OCI-LY1 (cell line): ENCODE results near the gene SPOCK1.

Experiments used
- H2AFZ ChIP-seq: fragments of 200-600 bp; sonication (generic), shearing (Covaris generic); 2 replicates; pipeline ENCODE4 v1.6.0; 2014; ENCODE audit warnings: antibody characterized with exemption, mild to moderate bottlenecking, low read length
- H3F3A ChIP-seq: fragments of 200-600 bp; sonication (generic), shearing (Covaris generic); 2 replicates; pipeline ENCODE4 v1.6.0; 2014; ENCODE audit warnings: mild to moderate bottlenecking, antibody characterized with exemption, low read length, moderate library complexity; ENCODE audit not compliant: insufficient read depth
- H3K27ac ChIP-seq: fragments of 200-600 bp; sonication (generic); 2 replicates; pipeline ENCODE4 v1.5.1; 2014; ENCODE audit warnings: low read length, mixed run types, mild to moderate bottlenecking, low read depth; ENCODE audit not compliant: poor library complexity, severe bottlenecking
- H3K27me3 ChIP-seq: fragments of 200-600 bp; sonication (generic); 2 replicates; pipeline ENCODE4 v1.6.0; 2014; ENCODE audit warnings: antibody characterized with exemption, mild to moderate bottlenecking, low read length, moderate library complexity; ENCODE audit not compliant: insufficient read depth
- H3K36me3 ChIP-seq: fragments of 200-600 bp; sonication (generic); 2 replicates; pipeline ENCODE4 v1.6.1; 2014; ENCODE audit warnings: mild to moderate bottlenecking, antibody characterized with exemption, low read length, moderate library complexity, mixed read lengths; ENCODE audit not compliant: insufficient read depth
- H3K4me1 ChIP-seq: fragments of 200-600 bp; sonication (generic); 2 replicates; pipeline ENCODE4 v1.5.1; 2014; ENCODE audit warnings: mild to moderate bottlenecking, low read length, moderate library complexity; ENCODE audit not compliant: insufficient read depth, severe bottlenecking
- H3K4me2 ChIP-seq: fragments of 200-600 bp; sonication (generic), shearing (Covaris generic); 2 replicates; pipeline ENCODE4 v1.6.1; 2014; ENCODE audit warnings: low read length
- H3K4me3 ChIP-seq: fragments of 200-600 bp; sonication (generic); 2 replicates; pipeline ENCODE4 v1.5.1; 2014; ENCODE audit warnings: low read length, low read depth, mild to moderate bottlenecking, mixed read lengths; ENCODE audit not compliant: poor library complexity, severe bottlenecking
- H3K79me2 ChIP-seq: fragments of 200-600 bp; shearing (Covaris generic); 2 replicates; pipeline ENCODE4 v1.6.1; 2016; ENCODE audit warnings: mixed run types, low read length, mixed read lengths; ENCODE audit not compliant: insufficient read depth
- H3K9ac ChIP-seq: fragments of 200-600 bp; sonication (generic), shearing (Covaris generic); 2 replicates; pipeline ENCODE4 v1.6.1; 2014; ENCODE audit warnings: mild to moderate bottlenecking, low read length, mixed read lengths
- H3K9me2 ChIP-seq: fragments of 200-600 bp; sonication (generic), shearing (Covaris generic); 2 replicates; pipeline ENCODE4 v1.6.1; 2014; ENCODE audit warnings: low read depth, mild to moderate bottlenecking, low read length, mixed read lengths
- H3K9me3 ChIP-seq: fragments of 200-600 bp; shearing (Covaris generic); 2 replicates; pipeline ENCODE4 v1.6.1; 2014; ENCODE audit warnings: low read length, mixed read lengths
- H4K20me1 ChIP-seq: fragments of 200-600 bp; sonication (generic), shearing (Covaris generic); 2 replicates; pipeline ENCODE4 v1.6.0; 2016; ENCODE audit warnings: mild to moderate bottlenecking, low read length; ENCODE audit not compliant: insufficient read depth
- CTCF ChIP-seq: fragments of 200-600 bp; sonication (generic), shearing (Covaris generic); IDR thresholded peaks from 2 replicates; pipeline ENCODE4 v1.5.1; 2017; ENCODE audit warnings: mild to moderate bottlenecking, antibody characterized with exemption, low read length, moderate library complexity, mixed read lengths
- EZH2 ChIP-seq: fragments of 200-600 bp; sonication (generic), shearing (Covaris generic); IDR thresholded peaks from 2 replicates; pipeline ENCODE4 v1.8.0; 2017; ENCODE audit warnings: borderline replicate concordance, mixed run types, mild to moderate bottlenecking, antibody characterized with exemption, low read length, moderate library complexity, mixed read lengths

The SPOCK1 gene

GRCh38 chr5:137366526-137366925 is 132.6 kb downstream of the SPOCK1 start:
- no peaks in the 10 kb centered on the region for H3K9me3 ChIP-seq
- no peak overlapping the region for H3K27ac ChIP-seq
- no peaks in the 10 kb centered on the region for H3K79me2 ChIP-seq
- H3F3A ChIP-seq, result no peaks in the 10 kb centered on the region
- no peaks in the 10 kb centered on the region for H3K9me2 ChIP-seq
- no peak overlapping the region for H2AFZ ChIP-seq
- no peaks in the 10 kb centered on the region for H4K20me1 ChIP-seq
- H3K27me3 ChIP-seq, result no peaks in the 10 kb centered on the region
- H3K9ac ChIP-seq, result no peak overlapping the region
- no peaks in the 10 kb centered on the region for H3K36me3 ChIP-seq
- H3K4me2 ChIP-seq, result no peak overlapping the region
- no peak overlapping the region for H3K4me3 ChIP-seq
- no peaks in the 10 kb centered on the region for H3K4me1 ChIP-seq
- TF ChIP-seq CTCF (no peak), EZH2 (no peak)

DNA sequence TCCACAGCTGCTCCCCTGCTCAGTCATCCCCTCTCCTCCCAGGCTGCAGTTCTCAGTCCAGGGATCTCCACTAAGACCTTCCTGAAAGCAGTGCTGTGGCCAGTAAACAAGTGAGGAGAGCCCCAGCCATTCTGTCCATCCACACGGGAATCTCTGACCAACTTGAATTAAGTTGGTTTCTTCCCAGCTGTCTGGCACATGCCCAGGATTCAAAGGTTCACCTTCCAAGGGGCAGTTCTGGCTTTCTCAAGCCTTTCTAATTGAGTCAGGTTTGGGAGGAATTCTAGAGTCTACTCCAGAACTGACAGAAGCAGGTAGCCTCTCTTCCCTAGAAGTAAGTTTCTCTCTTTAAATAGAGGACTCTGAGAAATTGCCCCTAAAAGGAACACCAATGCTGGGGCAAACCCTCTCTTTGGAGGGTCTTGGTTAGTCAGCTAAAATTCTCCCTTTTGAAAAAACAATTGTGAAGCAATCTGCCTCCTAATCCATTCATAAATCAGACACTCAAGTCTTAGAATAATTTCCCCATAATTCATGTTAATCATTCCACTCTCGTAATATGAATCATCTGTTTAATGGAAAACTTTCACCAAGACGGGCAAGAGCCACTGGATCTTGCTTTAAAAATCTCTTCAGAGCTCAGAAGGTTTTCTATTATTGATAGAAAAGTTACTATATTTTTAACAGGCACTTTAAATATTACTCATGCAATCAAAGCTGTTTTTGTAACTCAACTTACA is 133.8 kb downstream of the SPOCK1 start:
- no peaks in the 10 kb centered on the region for H3F3A ChIP-seq

GRCh38 chr5:137361280-137361679 is 137.8 kb downstream of the SPOCK1 start:
- H3K79me2 ChIP-seq, result no peaks in the 10 kb centered on the region
- no peak overlapping the region for H3K4me2 ChIP-seq
- H3K4me3 ChIP-seq, result no peak overlapping the region
- H3K27me3 ChIP-seq, result no peaks in the 10 kb centered on the region
- H3K9me3 ChIP-seq, result no peaks in the 10 kb centered on the region
- H2AFZ ChIP-seq, result no peak overlapping the region
- no peaks in the 10 kb centered on the region for H3K9me2 ChIP-seq
- TF ChIP-seq EZH2, result no peak
- TF ChIP-seq CTCF, result no peak
- no peaks in the 10 kb centered on the region for H3F3A ChIP-seq
- no peaks in the 10 kb centered on the region for H3K36me3 ChIP-seq
- H3K27ac ChIP-seq, result no peak overlapping the region
- no peak overlapping the region for H3K9ac ChIP-seq
- H3K4me1 ChIP-seq, result no peaks in the 10 kb centered on the region
- H4K20me1 ChIP-seq, result no peaks in the 10 kb centered on the region

More for the DNA sequence above, 133.8 kb downstream of the SPOCK1 start:
- no peaks in the 10 kb centered on the region for H3K27me3 ChIP-seq
- no peak overlapping the region for H2AFZ ChIP-seq
- H3K9me2 ChIP-seq, result no peaks in the 10 kb centered on the region
- H3K9ac ChIP-seq, result no peak overlapping the region
- H3K4me1 ChIP-seq, result no peaks in the 10 kb centered on the region
- H3K4me3 ChIP-seq, result no peak overlapping the region
- H4K20me1 ChIP-seq, result no peaks in the 10 kb centered on the region
- no peak overlapping the region for H3K27ac ChIP-seq
- H3K4me2 ChIP-seq, result no peak overlapping the region
- no peaks in the 10 kb centered on the region for H3K79me2 ChIP-seq
- no peaks in the 10 kb centered on the region for H3K36me3 ChIP-seq
- TF ChIP-seq CTCF (no peak), EZH2 (no peak)
- no peaks in the 10 kb centered on the region for H3K9me3 ChIP-seq
